ENCODE results near the gene ATP6AP1.
"Not testable (repeated sequence)": the region's sequence is repeated elsewhere in the genome, so short reads cannot be mapped to it uniquely, and the experiment has no call there.

ATP6AP1 gene

GRCh38 chrX:154428176-154429171 lies at the start of gene ATP6AP1:
TSS of gene ATP6AP1 (plus strand) at chrX:154428677. CDS start at chrX:154428693, 16 bp downstream.
- peak; percentile 95 for DNase-seq

DNA sequence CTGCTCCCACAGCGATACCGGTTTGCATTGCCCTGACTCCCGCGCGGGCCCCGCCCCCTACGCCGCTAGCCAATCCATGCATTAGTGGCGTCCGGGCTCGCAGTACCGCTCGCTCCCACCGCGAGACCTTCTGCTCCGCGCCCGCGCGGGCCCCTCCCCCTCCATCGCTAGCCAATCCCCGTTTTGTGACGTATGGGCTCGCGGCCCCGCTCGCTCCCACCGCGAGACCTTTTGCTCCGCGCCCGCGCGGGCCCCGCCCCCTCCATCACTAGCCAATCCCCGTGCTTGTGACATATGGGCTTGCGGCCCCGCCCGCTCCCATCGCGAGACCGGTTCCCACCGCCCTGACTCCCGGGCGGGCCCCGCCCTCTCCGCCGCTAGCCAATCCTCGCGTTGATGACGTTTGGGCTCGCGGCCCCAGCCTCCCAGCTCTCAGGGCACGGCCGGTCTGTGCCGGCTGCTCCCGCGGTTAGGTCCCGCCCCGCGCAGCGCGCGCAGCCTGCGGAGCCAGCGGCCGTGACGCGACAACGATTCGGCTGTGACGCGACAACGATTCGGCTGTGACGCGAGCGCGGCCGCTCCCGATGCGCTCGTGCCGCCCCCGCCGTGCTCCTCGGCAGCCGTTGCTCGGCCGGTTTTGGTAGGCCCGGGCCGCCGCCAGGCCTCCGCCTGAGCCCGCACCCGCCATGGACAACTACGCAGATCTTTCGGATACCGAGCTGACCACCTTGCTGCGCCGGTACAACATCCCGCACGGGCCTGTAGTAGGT lies 49.5 kb upstream of the ATP6AP1 start, which contains the start of gene EMD:
TSS of gene EMD (plus strand) at position 497 of the 770 bp plus-strand sequence. CDS start at position 687, 190 bp downstream.
- peak; percentile 98 for DNase-seq

DNA sequence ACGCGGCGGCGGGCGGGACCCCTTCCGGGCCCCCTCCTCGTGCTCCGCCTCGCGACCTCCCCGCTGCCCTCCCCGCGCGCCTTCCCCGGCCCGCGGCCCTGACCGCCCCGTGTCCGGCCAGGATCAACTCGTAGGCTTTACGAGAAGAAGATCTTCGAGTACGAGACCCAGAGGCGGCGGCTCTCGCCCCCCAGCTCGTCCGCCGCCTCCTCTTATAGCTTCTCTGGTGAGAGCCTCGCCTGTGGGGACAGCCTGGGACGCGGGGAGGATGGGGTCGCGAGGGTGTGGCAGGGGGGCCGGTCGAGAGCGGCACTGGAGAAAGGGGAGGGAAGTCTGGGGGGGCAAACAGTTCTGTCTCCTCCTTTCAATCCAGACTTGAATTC lies 48.9 kb upstream of the ATP6AP1 start:
- DNase-seq = no peak

- DNase-seq = no peak
Measured at GRCh38 chrX:154380153-154380552, 48.3 kb upstream of the ATP6AP1 start.

DNA sequence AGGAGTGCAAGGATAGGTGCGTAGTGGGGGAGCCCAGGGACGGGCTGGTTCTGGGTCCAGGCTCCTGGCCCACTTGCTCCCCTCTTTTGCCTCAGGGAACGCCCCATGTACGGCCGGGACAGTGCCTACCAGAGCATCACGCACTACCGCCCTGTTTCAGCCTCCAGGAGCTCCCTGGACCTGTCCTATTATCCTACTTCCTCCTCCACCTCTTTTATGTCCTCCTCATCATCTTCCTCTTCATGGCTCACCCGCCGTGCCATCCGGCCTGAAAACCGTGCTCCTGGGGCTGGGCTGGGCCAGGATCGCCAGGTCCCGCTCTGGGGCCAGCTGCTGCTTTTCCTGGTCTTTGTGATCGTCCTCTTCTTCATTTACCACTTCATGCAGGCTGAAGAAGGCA lies 47.7 kb upstream of the ATP6AP1 start:
- no peak for DNase-seq

- DNase-seq = no peak
Measured at GRCh38 chrX:154381271-154381670, 47.2 kb upstream of the ATP6AP1 start.

- DNase-seq = no peak
Measured at GRCh38 chrX:154382483-154383069, 45.9 kb upstream of the ATP6AP1 start.

DNA sequence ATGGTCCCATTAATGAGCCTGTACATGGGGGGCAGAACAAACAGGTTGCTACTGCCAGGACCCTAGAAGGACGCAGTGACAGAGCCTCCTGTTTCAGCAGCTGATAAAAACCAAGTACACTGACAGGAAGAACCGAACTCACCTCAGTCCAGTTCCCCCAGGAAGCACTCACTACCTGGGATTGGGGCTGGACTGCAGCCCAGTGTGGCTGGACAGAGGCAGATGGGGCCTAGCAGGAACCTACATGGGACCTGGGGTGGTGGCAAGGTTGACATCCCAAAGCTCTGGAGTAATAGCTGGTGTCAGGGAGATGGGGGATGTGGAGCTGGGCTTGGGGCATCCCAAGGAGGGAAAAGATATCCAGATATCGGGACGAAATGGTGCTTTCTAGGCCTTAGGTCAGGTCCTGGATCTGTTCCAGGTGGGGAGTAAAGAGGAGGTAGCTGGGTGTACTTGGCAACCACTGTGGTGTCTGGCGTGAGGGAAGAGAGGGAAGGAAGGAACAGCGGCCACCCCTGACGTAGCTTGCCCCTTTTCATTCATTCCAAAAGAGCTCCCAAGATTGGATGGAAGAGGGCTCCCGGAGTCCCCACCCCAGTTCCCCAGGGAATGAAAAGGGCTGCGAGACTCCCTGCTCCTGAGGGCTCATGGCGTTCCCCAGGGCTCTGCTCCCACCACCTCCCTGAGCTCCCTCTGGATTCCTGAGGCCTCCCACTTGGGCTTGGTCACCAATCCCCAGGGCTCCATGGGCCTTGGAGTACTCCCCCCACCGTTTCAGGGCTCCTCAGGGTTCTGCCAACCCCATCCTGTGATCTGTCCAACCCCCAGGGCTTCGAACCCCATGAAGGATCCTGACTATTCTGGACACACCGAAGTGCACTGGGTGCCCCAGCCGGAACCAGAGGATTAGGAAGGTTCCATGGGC lies 44.9 kb upstream of the ATP6AP1 start:
- no peak for DNase-seq

DNA sequence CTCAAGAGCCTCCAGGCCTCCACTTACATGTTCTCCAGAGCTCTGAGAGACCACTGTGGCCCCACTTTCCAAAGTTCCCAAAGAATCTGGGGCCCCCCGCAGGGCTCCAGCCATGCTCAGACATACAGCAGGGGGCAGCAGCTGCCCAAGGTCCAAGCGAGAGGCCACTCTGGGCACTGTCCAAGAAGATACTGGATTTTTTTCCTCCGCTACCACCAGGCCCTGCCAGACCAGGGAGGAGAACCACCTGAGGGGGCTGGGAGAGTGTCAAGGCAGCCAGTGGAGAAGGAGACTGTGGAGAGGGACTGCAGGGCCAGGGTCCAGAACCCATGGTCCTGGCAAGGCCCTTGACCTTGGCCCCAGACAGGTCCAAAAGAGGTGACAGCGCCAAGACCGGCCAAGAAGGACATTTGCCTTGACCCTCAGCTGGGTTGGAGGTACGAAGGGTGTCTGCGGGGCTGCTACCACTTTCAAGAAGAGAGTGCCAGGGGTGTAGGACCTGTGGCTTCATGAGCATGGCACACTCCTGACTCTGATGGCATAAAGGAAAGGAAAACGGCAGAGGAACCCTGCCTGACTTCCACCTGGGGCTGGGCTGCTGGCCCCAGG lies 44.1 kb upstream of the ATP6AP1 start:
- no peak for DNase-seq

- DNase-seq = not testable (repeated sequence)
Measured at GRCh38 chrX:154388094-154388493, 40.4 kb upstream of the ATP6AP1 start.

DNA sequence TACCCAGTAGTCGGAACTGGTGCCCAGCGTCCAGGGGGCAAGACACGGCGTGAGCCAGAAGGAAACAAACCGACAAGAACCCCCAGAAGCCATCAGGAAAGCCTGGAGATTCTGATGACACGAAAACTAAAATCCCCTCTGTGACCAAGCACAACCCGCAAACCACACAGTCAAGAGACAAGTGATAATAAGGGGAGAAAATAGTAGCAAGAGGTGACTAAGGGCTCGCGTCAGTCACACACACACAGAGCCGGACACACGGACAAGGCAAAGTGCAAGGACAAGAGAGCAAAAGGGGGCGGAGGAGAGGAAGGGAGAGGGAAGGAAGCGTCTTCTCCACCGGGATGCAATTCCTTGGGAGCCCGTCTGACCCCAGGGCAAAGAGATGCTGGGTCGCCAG lies 39.8 kb upstream of the ATP6AP1 start:
- DNase-seq = not testable (repeated sequence)

DNA sequence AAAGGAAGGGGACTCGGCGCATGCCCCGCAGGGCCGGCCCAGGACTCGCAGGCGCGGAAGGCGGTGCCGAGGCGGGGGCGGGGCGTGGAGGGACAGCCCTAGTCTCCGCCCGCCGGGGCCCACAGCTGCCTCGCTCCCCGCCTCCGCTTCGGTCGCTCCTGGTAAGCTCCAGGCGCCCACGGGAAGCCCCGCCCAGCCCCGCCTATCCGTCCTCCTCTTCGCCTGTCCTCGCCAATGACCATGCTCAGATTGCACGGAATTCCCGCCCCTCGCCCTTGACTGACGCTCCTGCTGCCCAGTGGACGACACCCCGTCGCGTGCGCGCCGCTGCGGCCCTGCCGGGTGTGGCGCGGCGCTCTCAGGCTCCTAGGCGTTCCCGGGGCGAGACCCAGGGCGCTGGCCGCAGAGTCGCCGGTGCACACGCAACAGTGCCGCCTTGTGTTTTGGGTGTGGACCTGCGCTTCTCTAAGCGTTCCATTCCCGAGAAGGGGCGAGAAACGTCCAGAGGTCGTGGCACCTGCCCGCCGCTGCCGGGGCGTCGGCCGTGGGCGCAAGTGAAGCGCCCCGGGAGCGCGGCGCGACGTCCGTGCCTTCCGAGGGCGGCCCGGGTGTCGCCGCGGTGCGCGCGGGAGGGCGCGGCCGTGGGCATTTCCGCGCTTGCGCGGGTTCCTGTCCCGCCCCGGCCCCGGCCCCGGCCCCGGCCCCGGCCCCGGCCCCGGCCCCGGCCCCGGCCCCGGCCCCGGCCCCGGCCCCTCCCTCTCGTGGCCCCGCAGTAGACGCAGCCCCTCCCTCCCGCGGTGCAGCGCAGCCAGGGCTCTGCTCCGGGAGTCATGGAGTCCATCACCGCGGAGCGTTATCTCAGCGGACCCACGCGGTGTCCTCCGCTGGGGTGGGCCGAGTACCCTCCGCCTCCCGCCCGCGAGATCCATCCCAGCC lies 38.4 kb upstream of the ATP6AP1 start:
- not testable (repeated sequence) for DNase-seq

GRCh38 chrX:154396363-154396762 lies 32.1 kb upstream of the ATP6AP1 start:
- DNase-seq = not testable (repeated sequence)

- peak; percentile 88 for DNase-seq
Measured at GRCh38 chrX:154396973-154397887, 31.2 kb upstream of the ATP6AP1 start.

DNA sequence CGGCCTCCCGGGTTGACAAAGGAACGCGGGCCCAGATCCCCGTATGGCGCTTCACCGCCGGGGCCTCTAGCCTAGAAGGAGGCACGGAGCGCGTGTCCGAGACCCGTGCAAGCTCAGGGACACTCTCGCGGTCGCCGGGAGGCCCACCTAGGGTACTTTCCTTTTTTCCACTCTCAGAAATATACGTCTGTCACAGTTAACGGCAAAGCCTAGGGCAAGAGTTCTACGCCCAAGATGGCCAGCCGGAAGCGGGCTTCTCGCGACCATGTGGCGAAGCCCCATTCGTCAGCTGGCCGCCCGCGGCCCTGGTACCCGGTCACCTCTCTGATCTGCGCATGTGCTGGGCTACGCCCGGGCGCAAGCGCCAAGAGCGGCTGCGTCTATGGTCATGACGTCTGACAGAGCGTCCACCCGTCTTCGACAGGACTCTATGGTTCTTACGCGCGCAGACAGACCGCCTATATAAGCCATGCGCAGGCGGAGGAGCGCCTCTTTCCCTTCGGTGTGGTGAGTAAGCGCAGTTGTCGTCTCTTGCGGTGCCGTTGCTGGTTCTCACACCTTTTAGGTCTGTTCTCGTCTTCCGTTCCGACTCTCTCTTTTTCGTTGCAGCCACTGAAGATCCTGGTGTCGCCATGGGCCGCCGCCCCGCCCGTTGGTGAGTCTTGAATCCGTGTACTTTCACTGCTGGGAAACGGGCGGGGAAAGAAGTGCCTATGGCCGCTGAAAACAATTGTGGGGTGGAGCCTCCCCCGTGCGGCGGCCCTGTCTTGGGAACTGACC lies 30.4 kb upstream of the ATP6AP1 start, which contains the start of gene RPL10:
TSS of gene RPL10 (plus strand) at position 490 of the 780 bp plus-strand sequence. CDS start at position 633, 143 bp downstream.
- DNase-seq = peak; percentile 95

- DNase-seq = peak; percentile 93
Measured at GRCh38 chrX:154398668-154399526, 29.6 kb upstream of the ATP6AP1 start.

All from activated effector memory CD4-positive, alpha-beta T cell treated with anti-CD3 and anti-CD28 coated beads, Interleukin-2, amount 50 U/mL, for 16 hours (primary cell).